NCI-H774 (cell line): ENCODE measurements around the gene OAF.
"Not testable (repeated sequence)": the region's sequence is repeated elsewhere in the genome, so short reads cannot be mapped to it uniquely, and the experiment has no call there.

Experiments
- DNase-seq: peaks from one replicate; lab custom pipeline; 2025; lab: John Stamatoyannopoulos, UW

The OAF gene

GRCh38 chr11:120273956-120274355, 63.1 kb downstream of the OAF start:
- DNase-seq, result not testable (repeated sequence)

DNA sequence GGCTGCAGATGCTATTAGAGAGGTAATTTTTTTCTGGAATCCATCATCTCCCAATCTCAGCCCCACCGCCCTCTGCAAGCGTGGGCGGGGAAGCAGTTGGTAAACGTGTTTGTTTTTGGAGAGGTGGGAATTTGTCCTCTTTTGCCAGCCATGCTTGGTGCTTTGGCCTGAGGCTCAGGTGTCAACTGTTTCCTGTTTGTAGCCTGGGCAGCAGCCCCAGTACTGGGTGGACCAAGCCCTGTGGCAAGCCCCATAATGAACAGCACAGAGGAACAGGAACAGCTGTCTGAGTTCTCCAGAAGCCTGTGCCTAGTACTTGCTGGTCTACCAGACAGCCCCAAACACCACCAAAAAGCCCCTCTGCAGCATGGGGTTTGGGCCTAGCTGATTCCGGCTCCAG, 68.7 kb downstream of the OAF start:
- DNase-seq, result no peak
